CMK (cell line): ENCODE measurements around the gene SNAI1.
"Not testable (repeated sequence)": the region's sequence is repeated elsewhere in the genome, so short reads cannot be mapped to it uniquely, and the experiment has no call there.

Experiments
- DNase-seq: peaks from one replicate; pipeline ENCODE4 v3.0.0-alpha.2; 2010; ENCODE audit warnings: low read depth

SNAI1 gene

GRCh38 chr20:49964964-49965780 lies 17.6 kb upstream of the SNAI1 start:
- DNase-seq = no peak

- no peak for DNase-seq
These were observed 16.9 kb upstream of the SNAI1 start for GRCh38 chr20:49965781-49966305.

GRCh38 chr20:49966861-49967260 lies 15.9 kb upstream of the SNAI1 start:
- no peak for DNase-seq

GRCh38 chr20:49969234-49969633 lies 13.5 kb upstream of the SNAI1 start:
- DNase-seq = no peak

GRCh38 chr20:49969946-49970345 lies 12.8 kb upstream of the SNAI1 start:
- no peak for DNase-seq

GRCh38 chr20:49970498-49970897 lies 12.3 kb upstream of the SNAI1 start:
- no peak for DNase-seq

- DNase-seq = no peak
These were observed 8.8 kb upstream of the SNAI1 start for GRCh38 chr20:49973981-49974380.

- no peak for DNase-seq
These were observed 6.2 kb upstream of the SNAI1 start for GRCh38 chr20:49976542-49976941.

GRCh38 chr20:49977740-49978139 lies 5.0 kb upstream of the SNAI1 start:
- DNase-seq = not testable (repeated sequence)

- DNase-seq = no peak
These were observed 4.1 kb upstream of the SNAI1 start for GRCh38 chr20:49978685-49979029.

GRCh38 chr20:49979030-49979832 lies 3.5 kb upstream of the SNAI1 start:
- DNase-seq = no peak

GRCh38 chr20:49980140-49981008 lies 2.4 kb upstream of the SNAI1 start:
- no peak for DNase-seq

- DNase-seq = no peak
These were observed 1.3 kb upstream of the SNAI1 start for GRCh38 chr20:49981218-49982071.

- no peak for DNase-seq
These were observed 771 bp upstream of the SNAI1 start for GRCh38 chr20:49982072-49982345.

- DNase-seq = no peak
These were observed 505 bp downstream of the SNAI1 start for GRCh38 chr20:49983123-49983847.

GRCh38 chr20:49983848-49984408 lies 1.1 kb downstream of the SNAI1 start:
- DNase-seq = no peak

GRCh38 chr20:49984426-49985153 lies 1.8 kb downstream of the SNAI1 start:
- DNase-seq = no peak

GRCh38 chr20:49985157-49985556 lies 2.4 kb downstream of the SNAI1 start:
- no peak for DNase-seq

- no peak for DNase-seq
These were observed 2.8 kb downstream of the SNAI1 start for GRCh38 chr20:49985617-49986016.

- DNase-seq = no peak
These were observed 3.3 kb downstream of the SNAI1 start for GRCh38 chr20:49986049-49986448.
